AG10803 (cell line): ENCODE results near the gene CKM.
A peak's percentile ranks its signal among the peaks of the same experiment; 100 is the strongest.
"Not testable (repeated sequence)": the region's sequence is repeated elsewhere in the genome, so short reads cannot be mapped to it uniquely, and the experiment has no call there.

Source experiments
- DNase-seq: peaks from one replicate; pipeline ENCODE4 v3.0.0; 2010; ENCODE audit warnings: low read depth
- H3K4me3 ChIP-seq: 2 replicates; pipeline ENCODE4 v1.5.1; 2011; ENCODE audit warnings: mild to moderate bottlenecking, low read length, control low read depth
- CTCF ChIP-seq: conservative IDR thresholded peaks from 2 replicates; pipeline ENCODE4 v1.5.1; 2011; ENCODE audit warnings: mild to moderate bottlenecking, low read length, control low read depth, inconsistent platforms

The CKM gene

GRCh38 chr19:45275370-45275971 is 47.2 kb downstream of the CKM start:
- peak; percentile 11 for DNase-seq
- no peak for TF ChIP-seq CTCF
- H3K4me3 ChIP-seq = no peak overlapping the region

GRCh38 chr19:45273521-45273855 is 49.2 kb downstream of the CKM start:
- no peak for DNase-seq
- H3K4me3 ChIP-seq = no peak overlapping the region
- TF ChIP-seq CTCF = no peak

GRCh38 chr19:45271735-45272108 is 51.0 kb downstream of the CKM start:
- no peak for DNase-seq
- no peak overlapping the region for H3K4me3 ChIP-seq
- no peak for TF ChIP-seq CTCF

GRCh38 chr19:45271098-45271734 is 51.5 kb downstream of the CKM start:
- TF ChIP-seq CTCF = no peak

GRCh38 chr19:45269939-45270338 is 52.7 kb downstream of the CKM start:
- not testable (repeated sequence) for H3K4me3 ChIP-seq

More at GRCh38 chr19:45271098-45271734, 51.5 kb downstream of the CKM start:
- DNase-seq = no peak
- no peak overlapping the region for H3K4me3 ChIP-seq

GRCh38 chr19:45267296-45267695 is 55.4 kb downstream of the CKM start:
- DNase-seq = no peak
- no peak for TF ChIP-seq CTCF
- no peak overlapping the region for H3K4me3 ChIP-seq

More at GRCh38 chr19:45269939-45270338, 52.7 kb downstream of the CKM start:
- DNase-seq = not testable (repeated sequence)

- no peak for DNase-seq
- no peak overlapping the region for H3K4me3 ChIP-seq
- TF ChIP-seq CTCF = no peak
These were observed 57.3 kb downstream of the CKM start for GRCh38 chr19:45265375-45265774.
